GM19438 (cell line): ENCODE results near the gene RDH8.

Experiments
- ATAC-seq: cut with Tn5 transposase; IDR thresholded peaks from one replicate; pipeline ENCODE4 v1.9.1; 2021; ENCODE audit warnings: low read depth; ENCODE audit not compliant: unreplicated experiment

RDH8 gene

DNA sequence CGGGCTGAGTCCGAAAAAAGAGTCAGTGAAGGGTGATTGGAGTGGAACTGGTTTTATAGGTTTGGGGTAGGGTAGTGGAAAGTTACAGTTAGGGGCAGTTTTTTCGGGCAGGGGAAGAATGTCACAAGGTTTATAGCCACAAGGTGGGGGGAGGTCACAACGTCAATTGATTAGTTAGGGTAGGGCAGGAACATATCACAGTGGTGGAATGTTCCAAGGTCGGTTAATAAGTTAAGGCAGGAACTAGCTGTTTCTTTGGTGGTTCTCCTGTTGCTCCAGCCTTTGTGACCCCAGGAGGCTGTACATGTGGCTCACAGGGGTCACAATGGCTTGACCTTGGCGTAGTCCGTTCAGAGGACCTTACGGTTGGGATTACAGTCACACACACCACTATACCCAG, 20.3 kb downstream of the RDH8 start:
- ATAC-seq = no peak

DNA sequence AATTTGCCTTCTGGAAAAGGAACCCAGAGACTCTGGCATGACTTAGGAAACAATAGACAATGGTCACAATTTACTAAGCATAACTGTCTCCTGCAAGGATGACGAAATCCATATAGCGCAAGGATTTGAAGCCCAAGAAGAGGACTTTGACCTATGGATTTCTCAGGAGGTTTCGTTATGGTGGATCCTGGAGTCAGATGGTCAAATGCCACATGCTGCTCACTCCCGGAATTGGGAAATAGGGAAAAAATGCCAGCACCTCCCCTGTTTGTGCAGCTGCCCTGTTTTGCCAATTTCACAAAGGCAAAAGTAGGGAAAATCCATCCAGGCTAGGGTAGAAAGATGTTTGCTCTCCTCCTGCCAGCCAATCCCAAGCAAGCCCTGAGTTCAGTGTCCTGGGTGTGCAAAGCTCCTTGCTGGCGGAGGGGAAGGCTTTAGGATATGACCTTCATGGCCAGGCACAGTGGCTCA, 23.4 kb downstream of the RDH8 start:
- no peak for ATAC-seq

DNA sequence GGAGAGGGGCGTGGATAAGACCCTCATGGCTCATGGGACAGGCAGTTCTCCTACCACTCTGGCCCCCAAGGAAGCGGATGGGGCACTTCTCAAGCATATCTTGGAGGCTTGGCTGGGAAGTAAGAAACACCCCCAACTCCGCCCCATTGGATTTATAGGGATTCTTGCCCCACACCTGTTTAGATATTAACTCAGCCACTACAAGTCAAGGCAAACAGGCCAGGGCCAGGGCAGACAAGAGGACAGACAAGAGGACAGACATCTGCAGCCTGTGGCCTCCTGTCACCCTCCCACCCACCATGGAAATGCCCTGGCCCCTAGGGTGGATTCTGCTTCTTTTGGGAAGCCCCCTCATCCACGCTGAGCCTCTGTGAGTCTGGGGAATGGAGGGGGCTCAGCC, 24.1 kb downstream of the RDH8 start:
- no peak for ATAC-seq

DNA sequence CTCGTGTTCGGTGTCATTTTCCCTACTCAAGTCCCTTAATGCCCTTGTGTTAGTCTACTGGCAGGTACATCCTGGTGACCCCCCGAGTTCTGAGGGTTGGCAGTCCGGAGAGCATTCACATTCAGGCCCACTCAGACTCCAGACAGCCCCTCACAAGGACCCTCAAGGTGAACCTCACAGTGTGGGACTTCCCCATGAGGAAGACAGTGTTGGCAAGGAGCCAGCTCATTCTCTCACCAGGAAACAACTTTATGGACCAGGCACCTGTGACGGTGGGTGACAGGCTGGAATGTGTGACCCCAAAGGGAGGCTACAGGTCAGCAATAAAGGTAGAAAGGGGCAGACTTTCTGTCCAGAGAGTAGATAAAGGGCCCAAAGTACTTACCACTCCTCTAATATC, 24.5 kb downstream of the RDH8 start:
- ATAC-seq = no peak

DNA sequence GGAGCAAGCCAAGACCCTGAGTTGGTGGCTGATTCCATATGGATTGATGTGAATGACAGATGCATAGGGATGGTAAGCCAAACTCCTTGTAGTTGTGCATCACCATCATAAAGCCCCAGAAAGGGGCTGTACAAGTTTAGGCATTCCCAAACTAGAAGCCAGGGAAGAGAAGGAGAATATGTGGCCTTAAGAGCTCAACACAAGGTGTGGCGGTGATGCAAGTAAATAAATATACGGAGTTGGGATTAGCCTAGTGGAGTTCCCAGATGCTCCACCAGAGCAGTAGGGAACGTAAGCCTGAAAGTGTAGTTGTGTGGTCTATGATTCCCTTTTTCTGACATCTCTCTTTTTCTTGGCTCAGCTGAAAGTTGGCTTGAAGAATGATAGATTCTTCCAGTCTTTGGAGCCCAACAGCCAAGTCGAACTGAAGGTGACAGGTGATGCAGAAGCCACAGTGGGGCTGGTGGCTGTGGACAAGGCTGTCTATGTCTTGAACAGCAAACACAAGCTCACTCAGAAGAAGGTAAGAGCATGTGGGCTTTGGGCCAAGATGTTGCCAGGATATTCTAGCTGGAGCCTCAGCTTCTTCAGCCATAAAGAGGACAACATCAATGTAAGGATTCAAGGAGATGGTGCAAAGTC, 30.1 kb downstream of the RDH8 start:
- ATAC-seq = no peak

DNA sequence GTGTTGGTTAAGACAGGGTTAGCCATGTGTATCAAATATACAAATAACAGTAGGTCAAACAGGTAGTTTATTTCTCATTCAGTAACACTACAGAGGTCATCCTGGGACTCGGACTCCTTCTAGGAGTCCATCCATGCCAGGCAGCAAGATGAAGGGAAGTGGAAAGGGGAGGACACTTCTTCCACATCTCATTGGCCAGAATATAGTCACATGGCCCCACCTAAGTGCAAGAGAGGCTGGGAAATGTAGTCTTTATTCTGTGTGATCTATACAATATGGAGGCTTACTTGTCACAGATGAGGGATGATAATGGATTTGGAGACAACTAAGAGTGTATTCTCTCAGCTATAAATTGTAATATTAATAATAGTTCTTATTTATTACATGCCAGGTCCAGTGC, 31.1 kb downstream of the RDH8 start:
- ATAC-seq = no peak

DNA sequence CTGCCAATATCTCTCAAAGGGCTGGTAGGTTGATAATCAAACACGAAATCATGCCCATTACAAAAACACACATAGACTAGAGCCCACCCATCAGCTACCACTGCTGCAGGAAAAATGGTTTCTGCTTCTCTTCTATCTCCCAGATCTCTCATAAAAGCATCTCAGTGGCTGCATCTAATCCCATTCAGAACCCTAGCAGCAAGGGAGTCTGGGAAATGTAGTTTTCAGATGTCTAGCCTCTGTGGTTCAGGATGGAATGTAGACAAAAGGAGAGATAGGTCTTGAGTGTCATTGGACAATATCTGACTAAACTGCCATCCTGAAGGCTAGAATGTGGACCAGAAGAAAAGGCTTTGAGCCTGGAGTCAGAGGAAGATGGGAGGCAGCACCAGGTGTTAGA, 32.1 kb downstream of the RDH8 start:
- no peak for ATAC-seq

DNA sequence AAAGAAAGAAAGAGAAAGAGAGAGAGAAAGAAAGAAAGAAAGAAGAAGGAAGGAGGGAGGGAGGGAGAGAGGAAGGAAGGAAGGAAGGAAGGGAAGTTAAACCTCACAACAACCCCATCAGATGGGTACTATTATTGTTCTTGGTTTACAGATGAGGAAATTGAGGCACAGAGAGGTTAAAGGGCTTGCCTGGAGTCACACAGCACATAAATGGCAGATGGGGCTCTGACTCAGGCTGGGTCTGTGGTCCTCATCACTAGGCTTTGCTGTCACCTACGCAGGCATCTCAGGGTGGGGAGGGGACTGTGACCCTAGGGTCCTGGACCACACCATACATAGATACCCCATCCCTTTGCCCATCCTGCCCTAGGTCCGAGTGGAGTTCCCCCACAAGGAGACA, 36.3 kb downstream of the RDH8 start:
- ATAC-seq = no peak

DNA sequence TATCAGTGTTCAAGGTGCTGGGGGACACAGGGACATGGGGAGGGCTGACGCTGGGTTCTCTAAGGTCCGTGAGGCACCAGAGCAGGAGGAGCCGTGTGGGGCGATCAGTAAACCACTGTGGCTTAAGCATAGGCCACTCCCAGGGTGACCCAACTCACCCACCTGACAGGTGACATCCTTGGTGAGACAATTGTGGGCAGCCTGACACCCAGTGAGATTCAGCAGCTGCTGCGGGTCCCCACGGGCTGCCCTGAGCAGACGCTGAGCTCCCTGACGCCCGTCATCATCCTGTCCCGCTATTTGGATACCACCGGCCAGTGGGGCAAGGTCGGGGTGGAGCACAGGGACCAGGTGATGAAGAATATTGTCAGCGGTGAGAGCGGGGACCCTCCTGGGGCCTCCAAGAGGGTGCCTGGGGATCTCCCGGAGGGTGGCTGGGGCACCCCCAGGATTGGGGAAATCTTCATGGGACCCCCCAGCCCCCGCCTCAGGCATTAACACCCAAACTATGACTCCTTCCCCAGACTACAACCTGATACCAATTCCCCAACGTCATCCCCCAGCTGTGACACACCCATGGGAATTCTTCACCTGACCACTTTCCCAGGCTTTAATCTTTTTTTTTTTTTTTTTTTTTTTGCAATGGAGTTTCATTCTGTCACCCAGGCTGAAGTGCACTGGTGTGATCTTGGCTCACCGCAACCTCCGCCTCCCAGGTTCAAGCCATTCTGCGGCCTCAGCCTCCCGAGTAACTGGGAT, 39.5 kb downstream of the RDH8 start:
- ATAC-seq = no peak

DNA sequence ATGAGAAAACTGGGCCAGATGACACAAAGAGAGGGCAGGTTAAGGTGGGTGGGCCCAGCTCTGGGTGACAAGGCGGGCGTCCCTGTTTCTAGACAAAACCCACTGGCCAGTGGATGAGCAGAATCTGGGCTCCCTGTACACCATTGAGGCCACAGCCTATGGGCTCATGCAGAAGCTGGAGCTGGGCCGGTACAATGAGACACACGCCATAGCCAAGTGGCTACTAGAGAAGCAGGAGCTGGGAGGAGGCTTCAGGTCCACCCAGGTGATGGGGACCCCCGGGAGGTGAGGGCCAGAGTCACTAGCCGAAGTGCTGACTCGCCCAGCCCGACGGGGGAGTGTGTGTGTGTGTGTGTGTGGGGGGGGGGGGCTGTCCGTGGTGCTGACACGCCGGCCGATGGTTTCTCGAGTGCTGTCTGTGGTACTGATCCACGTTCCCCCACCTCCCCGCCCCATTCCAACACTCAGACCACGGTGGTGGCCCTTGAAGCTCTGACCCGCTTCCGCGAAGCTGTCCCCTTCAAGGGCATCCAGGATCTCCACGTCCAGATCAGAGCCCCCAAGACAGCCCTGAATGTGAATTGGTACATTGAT, 48.5 kb downstream of the RDH8 start:
- no peak for ATAC-seq

DNA sequence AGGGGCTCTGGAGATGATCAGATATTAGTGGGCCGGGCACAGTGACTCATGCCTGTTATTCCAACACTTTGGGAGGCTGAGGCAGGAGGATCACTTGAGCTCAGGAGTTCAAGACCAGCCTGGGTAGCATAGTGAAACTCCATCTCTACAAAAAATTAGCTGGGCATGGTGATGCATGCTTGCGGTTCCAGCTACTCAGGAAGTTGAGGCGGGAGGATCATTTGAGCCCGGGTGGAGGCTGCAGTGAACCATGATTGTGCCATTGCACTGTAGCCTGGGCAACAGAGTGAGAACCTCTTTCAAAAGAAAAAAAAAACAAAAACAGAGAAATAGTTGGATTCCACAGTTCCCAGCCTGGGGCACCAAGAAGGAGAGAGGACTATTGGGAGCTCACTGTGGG, 54.9 kb downstream of the RDH8 start:
- no peak for ATAC-seq

DNA sequence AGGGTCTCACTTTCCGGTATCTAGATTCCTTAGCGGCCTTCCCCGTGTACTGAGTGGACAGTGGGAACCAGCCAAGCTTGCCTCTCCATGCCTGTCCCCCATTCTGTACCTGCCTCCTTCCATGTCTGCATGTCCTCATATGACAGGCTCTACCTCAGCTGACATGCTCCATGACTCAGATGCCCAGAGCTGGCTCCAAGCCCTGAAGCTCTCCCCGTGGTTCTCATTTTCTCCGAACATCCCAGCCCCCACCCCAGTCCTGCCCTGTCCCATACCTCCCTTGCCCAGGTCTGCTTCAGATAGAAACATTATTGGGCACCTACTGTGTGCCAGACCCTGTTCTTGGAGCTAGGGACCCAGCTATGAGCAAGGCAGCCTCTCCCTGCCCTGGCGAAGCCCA, 55.8 kb downstream of the RDH8 start:
- no peak for ATAC-seq

DNA sequence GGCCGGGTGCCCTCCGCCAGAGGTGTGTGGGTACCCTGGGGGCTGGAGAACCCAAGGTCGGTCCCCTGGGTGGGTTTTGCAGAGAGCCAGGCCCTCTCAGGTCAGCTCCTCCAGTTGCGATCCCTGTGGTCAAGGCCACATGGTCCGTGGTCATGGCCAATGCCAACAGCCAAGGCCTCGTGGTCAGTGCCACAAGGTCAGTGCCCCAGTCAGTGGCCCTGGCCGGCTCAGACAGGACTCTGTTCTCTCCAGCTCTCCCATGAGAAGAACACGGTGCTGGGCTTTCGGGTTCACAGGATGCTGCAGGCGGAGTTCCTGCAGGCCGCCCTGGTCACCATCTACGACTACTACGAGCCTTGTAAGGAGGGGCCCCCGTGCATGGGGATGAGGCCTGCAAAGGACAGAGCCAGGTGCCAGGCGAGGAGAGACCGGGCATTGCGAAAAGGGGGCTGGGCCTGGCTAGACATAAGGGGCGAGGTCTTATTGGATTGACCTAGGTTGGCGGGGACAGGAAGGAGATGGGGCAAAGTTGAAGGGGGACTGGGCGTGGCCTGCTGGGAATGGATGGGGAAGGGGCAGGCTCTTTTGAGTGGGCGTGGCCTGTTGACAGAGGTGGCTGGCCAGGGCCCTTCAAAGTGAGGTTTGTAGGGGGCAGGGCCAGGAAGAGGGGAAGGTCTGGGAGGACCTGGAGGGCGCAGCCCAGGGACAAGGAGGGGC, 57.6 kb downstream of the RDH8 start:
- ATAC-seq = no peak
